Nephron (organoid): ENCODE data around the gene LAMTOR5.

ENCODE experiments used
- H3K27ac Mint-ChIP-seq, 3 experiments: 2 replicates each; pipeline ENCODE4 v1.8.0; 2020; ENCODE audit warnings: mixed read lengths in 3 of 3, mild to moderate bottlenecking in 2 of 3, moderate library complexity in 1 of 3
- H3K27me3 Mint-ChIP-seq: 2 replicates; pipeline ENCODE4 v1.8.0; 2021; ENCODE audit warnings: low read depth, mild to moderate bottlenecking, moderate library complexity, mixed read lengths
- H3K36me3 Mint-ChIP-seq: 2 replicates; pipeline ENCODE4 v1.8.0; 2020; ENCODE audit warnings: low read depth, mixed read lengths
- H3K4me1 Mint-ChIP-seq: 2 replicates; pipeline ENCODE4 v1.8.0; 2020; ENCODE audit warnings: mixed read lengths
- H3K4me3 Mint-ChIP-seq, 3 experiments: 2 replicates each; pipeline ENCODE4 v1.8.0; 2020; ENCODE audit warnings: mild to moderate bottlenecking in 3 of 3, mixed read lengths in 3 of 3, moderate library complexity in 2 of 3
- H3K9me3 Mint-ChIP-seq: 2 replicates; pipeline ENCODE4 v1.8.0; 2020; ENCODE audit warnings: mixed read lengths
- TF ChIP-seq, protein P1 (sequence below), 3 experiments: fragments of 200-600 bp; sonication (generic); IDR thresholded peaks; one replicate each; pipeline ENCODE4 v1.5.0; 2021; ENCODE audit warnings: antibody characterized with exemption in 3 of 3; ENCODE audit not compliant: unreplicated experiment in 3 of 3

The LAMTOR5 gene

DNA sequence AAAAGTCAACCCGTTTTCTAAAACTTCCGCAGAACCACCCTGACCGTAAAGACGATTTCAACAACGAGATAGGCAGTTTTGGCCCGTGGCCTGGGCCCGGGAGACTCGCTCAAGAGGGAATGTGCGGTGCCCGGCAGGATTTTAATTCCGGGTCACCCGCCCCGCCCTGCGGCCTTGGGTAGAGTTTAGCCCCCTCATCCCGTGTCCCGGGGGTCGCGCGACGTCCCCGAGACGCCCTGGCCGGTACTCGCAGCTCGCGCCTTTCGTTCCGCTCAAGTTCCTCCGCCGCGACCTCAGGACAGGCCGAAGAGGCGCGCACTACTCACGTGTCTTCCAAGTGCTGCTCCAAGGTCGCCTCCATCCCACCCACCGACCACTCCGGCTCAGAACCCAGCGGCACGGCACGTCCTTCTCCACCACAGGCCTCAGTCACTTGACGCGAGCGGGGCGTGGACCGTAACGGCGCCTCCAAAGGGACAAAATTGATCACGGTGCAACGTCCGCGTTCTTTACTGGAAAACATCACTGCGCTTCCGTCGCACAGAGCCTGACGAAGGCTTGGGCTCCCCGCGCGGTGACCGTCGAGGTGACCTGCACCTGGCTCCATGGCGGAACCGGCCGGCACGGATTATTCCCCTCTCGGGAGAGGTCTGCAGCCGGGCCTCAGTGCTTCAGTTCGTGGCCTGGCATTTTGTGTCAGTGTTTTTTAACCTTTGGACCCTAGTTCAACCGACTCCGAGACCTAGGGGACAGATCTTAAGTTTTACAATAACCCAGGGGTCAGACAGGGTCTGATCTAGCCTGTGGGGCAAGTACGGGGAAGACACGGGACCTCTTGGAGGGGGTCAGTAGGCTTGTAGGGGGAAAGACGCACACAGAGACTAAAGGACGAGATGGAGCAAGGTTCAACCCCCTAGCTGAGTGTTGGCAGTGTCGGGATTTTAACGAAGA is at the start of gene LAMTOR5:
Gene LAMTOR5 (minus strand): TSS at position 435 of the 951 bp plus-strand sequence. CDS start 74 bp downstream, at position 361.
- Mint-ChIP-seq H3K9me3 (no peaks in the 10 kb centered on the region), H3K4me3 (peak within 1 kb of the TSS; percentile 95 to 99 (median 99))
- TF ChIP-seq, protein P1, sequence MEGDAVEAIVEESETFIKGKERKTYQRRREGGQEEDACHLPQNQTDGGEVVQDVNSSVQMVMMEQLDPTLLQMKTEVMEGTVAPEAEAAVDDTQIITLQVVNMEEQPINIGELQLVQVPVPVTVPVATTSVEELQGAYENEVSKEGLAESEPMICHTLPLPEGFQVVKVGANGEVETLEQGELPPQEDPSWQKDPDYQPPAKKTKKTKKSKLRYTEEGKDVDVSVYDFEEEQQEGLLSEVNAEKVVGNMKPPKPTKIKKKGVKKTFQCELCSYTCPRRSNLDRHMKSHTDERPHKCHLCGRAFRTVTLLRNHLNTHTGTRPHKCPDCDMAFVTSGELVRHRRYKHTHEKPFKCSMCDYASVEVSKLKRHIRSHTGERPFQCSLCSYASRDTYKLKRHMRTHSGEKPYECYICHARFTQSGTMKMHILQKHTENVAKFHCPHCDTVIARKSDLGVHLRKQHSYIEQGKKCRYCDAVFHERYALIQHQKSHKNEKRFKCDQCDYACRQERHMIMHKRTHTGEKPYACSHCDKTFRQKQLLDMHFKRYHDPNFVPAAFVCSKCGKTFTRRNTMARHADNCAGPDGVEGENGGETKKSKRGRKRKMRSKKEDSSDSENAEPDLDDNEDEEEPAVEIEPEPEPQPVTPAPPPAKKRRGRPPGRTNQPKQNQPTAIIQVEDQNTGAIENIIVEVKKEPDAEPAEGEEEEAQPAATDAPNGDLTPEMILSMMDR (IDR thresholded peaks at IDR 0.05; ENCODE audit: unreplicated experiment in 3 of 3), result no peak

GRCh38 chr1:110457206-110457605 is 49.7 kb upstream of the LAMTOR5 start:
- TF ChIP-seq, protein P1 (IDR thresholded peaks at IDR 0.05; ENCODE audit: unreplicated experiment in 3 of 3), result no peak

More for the DNA sequence above, at the start of gene LAMTOR5:
- H3K36me3 Mint-ChIP-seq, result peaks cover 13% of the 10 kb centered on the region
- no peaks in the 10 kb centered on the region for H3K27me3 Mint-ChIP-seq
- peak within 1 kb of the TSS; percentile 94 to 99 (median 97) for H3K27ac Mint-ChIP-seq
- peaks cover 15% of the 10 kb centered on the region for H3K4me1 Mint-ChIP-seq

DNA sequence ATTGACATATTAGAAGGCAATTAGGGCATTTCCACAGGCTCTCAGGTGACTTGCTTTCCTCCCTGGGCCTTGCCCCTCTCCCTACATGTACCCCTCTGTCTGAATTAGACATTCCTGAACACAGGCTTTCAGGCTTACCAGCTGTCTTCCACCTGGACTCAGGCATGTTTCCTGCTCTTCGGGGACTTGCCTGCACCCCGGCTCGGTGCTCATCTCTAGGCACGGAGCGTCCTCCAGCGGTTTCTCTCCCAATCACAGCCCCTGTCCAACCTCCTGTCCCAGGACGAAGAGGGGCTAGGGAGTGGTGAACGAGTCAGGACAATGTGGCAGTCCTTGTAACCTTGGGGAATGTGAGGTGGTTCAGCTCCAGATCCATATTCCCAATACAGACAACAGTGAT is 47.7 kb upstream of the LAMTOR5 start:
- Mint-ChIP-seq H3K4me1 (no peaks in the 10 kb centered on the region), H3K36me3 (no peaks in the 10 kb centered on the region), H3K27ac (no peak overlapping the region), H3K4me3 (no peak overlapping the region), H3K27me3 (peaks cover 36% of the 10 kb centered on the region), H3K9me3 (no peaks in the 10 kb centered on the region)
- TF ChIP-seq, protein P1 (IDR thresholded peaks at IDR 0.05; ENCODE audit: unreplicated experiment in 3 of 3), result no peak

More at GRCh38 chr1:110457206-110457605, 49.7 kb upstream of the LAMTOR5 start:
- Mint-ChIP-seq H3K9me3 (no peaks in the 10 kb centered on the region), H3K4me1 (no peaks in the 10 kb centered on the region), H3K27ac (no peak overlapping the region), H3K36me3 (no peaks in the 10 kb centered on the region), H3K4me3 (no peak overlapping the region), H3K27me3 (peaks cover 36% of the 10 kb centered on the region)

DNA sequence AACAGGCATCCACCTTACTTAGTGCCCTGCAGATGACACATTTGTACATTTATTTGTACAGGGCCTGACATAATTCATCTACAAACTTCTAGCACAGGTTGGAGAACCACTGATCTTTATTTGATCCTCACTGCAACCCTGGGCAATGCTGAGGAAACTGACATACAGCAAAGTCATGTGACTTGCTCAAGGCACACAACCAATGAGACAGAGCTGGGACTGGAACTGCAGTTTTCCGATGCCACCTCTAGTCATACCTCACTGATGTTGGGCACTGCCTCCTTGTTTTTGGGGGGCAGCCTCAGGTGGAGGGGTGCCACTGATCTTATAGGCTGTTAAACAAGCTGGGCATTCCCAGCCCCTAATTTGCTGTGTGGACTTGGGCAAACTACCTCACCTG is 46.8 kb upstream of the LAMTOR5 start:
- no peaks in the 10 kb centered on the region for H3K4me1 Mint-ChIP-seq

GRCh38 chr1:110453829-110454228 is 46.3 kb upstream of the LAMTOR5 start:
- H3K4me1 Mint-ChIP-seq, result no peaks in the 10 kb centered on the region
- H3K4me3 Mint-ChIP-seq, result no peak overlapping the region
- H3K9me3 Mint-ChIP-seq, result no peaks in the 10 kb centered on the region
- H3K36me3 Mint-ChIP-seq, result no peaks in the 10 kb centered on the region
- TF ChIP-seq, protein P1 (IDR thresholded peaks at IDR 0.05; ENCODE audit: unreplicated experiment in 3 of 3), result no peak
- no peak overlapping the region for H3K27ac Mint-ChIP-seq
- H3K27me3 Mint-ChIP-seq, result peaks cover 45% of the 10 kb centered on the region

More for the DNA sequence above, 46.8 kb upstream of the LAMTOR5 start:
- Mint-ChIP-seq H3K27ac (no peak overlapping the region), H3K4me3 (no peak overlapping the region), H3K9me3 (no peaks in the 10 kb centered on the region), H3K36me3 (no peaks in the 10 kb centered on the region), H3K27me3 (peaks cover 42% of the 10 kb centered on the region)
- TF ChIP-seq, protein P1 (IDR thresholded peaks at IDR 0.05; ENCODE audit: unreplicated experiment in 3 of 3), result no peak
